Measurements from ENCODE around the gene SRL.

GRCh38 chr16:4180511-4180910 lies 61.4 kb downstream of the SRL start:
- TF ChIP-seq, protein P1, sequence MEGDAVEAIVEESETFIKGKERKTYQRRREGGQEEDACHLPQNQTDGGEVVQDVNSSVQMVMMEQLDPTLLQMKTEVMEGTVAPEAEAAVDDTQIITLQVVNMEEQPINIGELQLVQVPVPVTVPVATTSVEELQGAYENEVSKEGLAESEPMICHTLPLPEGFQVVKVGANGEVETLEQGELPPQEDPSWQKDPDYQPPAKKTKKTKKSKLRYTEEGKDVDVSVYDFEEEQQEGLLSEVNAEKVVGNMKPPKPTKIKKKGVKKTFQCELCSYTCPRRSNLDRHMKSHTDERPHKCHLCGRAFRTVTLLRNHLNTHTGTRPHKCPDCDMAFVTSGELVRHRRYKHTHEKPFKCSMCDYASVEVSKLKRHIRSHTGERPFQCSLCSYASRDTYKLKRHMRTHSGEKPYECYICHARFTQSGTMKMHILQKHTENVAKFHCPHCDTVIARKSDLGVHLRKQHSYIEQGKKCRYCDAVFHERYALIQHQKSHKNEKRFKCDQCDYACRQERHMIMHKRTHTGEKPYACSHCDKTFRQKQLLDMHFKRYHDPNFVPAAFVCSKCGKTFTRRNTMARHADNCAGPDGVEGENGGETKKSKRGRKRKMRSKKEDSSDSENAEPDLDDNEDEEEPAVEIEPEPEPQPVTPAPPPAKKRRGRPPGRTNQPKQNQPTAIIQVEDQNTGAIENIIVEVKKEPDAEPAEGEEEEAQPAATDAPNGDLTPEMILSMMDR (IDR thresholded peaks at IDR 0.05): no peak
- no peak for TF ChIP-seq POLR2A (IDR thresholded peaks at IDR 0.05)

Data from adrenal gland (tissue), 5 donors.